Epithelial cell of proximal tubule (primary cell): ENCODE measurements around the gene ANKRD18A. TPM values are rescaled to one million over a fixed set of nuclear protein-coding genes. Genes with fewer than 3 reads are reported as not detected.

Experiments used
- DNase-seq: peaks from one replicate; pipeline ENCODE4 v3.0.0-alpha.2; 2011; ENCODE audit warnings: low read depth
- H3K4me3 ChIP-seq: 2 replicates; pipeline ENCODE4 v1.5.1; 2011; ENCODE audit warnings: low read depth, mild to moderate bottlenecking, low read length
- CTCF ChIP-seq: conservative IDR thresholded peaks from 2 replicates; pipeline ENCODE4 v1.5.1; 2012; ENCODE audit warnings: low read depth, mild to moderate bottlenecking, low read length
- total RNA-seq: library from RNA; depleted of rRNA; stranded (reverse); fragments of >200 nt; gene quantifications from 2 replicates; pipeline ENCODE4 v1.2.3, GENCODE V29; 2015

Gene ANKRD18A
- total RNA-seq, 1 donor from 2014 or later = 3.1 TPM

- DNase-seq = no peak
- TF ChIP-seq CTCF = no peak
- H3K4me3 ChIP-seq = no peak overlapping the region
Observed at GRCh38 chr9:38652044-38652443, 31.6 kb upstream of the ANKRD18A start.

GRCh38 chr9:38651400-38652042 is 31.1 kb upstream of the ANKRD18A start:
- no peak for DNase-seq
- TF ChIP-seq CTCF = no peak
- no peak overlapping the region for H3K4me3 ChIP-seq

- no peak overlapping the region for H3K4me3 ChIP-seq
- no peak for TF ChIP-seq CTCF
- DNase-seq = no peak
Observed at GRCh38 chr9:38650564-38650963, 30.2 kb upstream of the ANKRD18A start.

GRCh38 chr9:38649731-38650363 is 29.5 kb upstream of the ANKRD18A start:
- no peak overlapping the region for H3K4me3 ChIP-seq
- DNase-seq = no peak
- no peak for TF ChIP-seq CTCF

GRCh38 chr9:38644601-38645000 is 24.2 kb upstream of the ANKRD18A start:
- TF ChIP-seq CTCF = no peak
- no peak for DNase-seq
- no peak overlapping the region for H3K4me3 ChIP-seq

- H3K4me3 ChIP-seq = no peak overlapping the region
- DNase-seq = no peak
- no peak for TF ChIP-seq CTCF
Observed at GRCh38 chr9:38643815-38644173, 23.4 kb upstream of the ANKRD18A start.
